ENCODE data around the gene CCDC9.

CCDC9 gene

GRCh38 chr19:47228168-47228936 is 28.0 kb upstream of the CCDC9 start:
- peaks cover 8% of the 10 kb centered on the region for H3K27me3 Mint-ChIP-seq
- peak; percentile 66 for DNase-seq
- peaks cover 8% of the 10 kb centered on the region for H3K36me3 Mint-ChIP-seq
- H3K4me1 Mint-ChIP-seq: peaks cover 37% of the 10 kb centered on the region
- CTCF ChIA-PET: interaction anchor here (1.8 kb wide), 2 partner anchors 18 kb away, joined by 5 to 9 read pairs; no protein-coding TSS in a partner anchor
- peak overlapping the region; percentile 74 for H3K4me3 Mint-ChIP-seq
- no peak overlapping the region for H3K27ac Mint-ChIP-seq
- H3K9me3 Mint-ChIP-seq: no peaks in the 10 kb centered on the region

- peaks cover 6% of the 10 kb centered on the region for H3K36me3 Mint-ChIP-seq
- CTCF ChIA-PET: interaction anchor here (0.9 to 1.8 kb wide), 3 partner anchors 15 to 19 kb away, joined by 4 to 9 read pairs (median 5); no protein-coding TSS in a partner anchor
- no peak overlapping the region for H3K27ac Mint-ChIP-seq
- peak; percentile 62 for DNase-seq
- no peaks in the 10 kb centered on the region for H3K9me3 Mint-ChIP-seq
- peaks cover 37% of the 10 kb centered on the region for H3K4me1 Mint-ChIP-seq
- peaks cover 8% of the 10 kb centered on the region for H3K27me3 Mint-ChIP-seq
- H3K4me3 Mint-ChIP-seq: no peak overlapping the region
These were observed 27.2 kb upstream of the CCDC9 start for GRCh38 chr19:47228937-47229675.

- peaks cover 11% of the 10 kb centered on the region for H3K27me3 Mint-ChIP-seq
- no peak overlapping the region for H3K27ac Mint-ChIP-seq
- no peak overlapping the region for H3K4me3 Mint-ChIP-seq
- peaks cover 37% of the 10 kb centered on the region for H3K4me1 Mint-ChIP-seq
- H3K36me3 Mint-ChIP-seq: peaks cover 6% of the 10 kb centered on the region
- CTCF ChIA-PET: interaction anchor here (0.9 to 1.8 kb wide), 3 partner anchors 14 to 19 kb away, joined by 4 to 9 read pairs (median 5); no protein-coding TSS in a partner anchor
- no peaks in the 10 kb centered on the region for H3K9me3 Mint-ChIP-seq
- DNase-seq: peak; percentile 37
These were observed 26.7 kb upstream of the CCDC9 start for GRCh38 chr19:47229676-47230053.

- peak; percentile 87 for DNase-seq
- H3K4me3 Mint-ChIP-seq: peak overlapping the region; percentile 45
- peaks cover 12% of the 10 kb centered on the region for H3K27me3 Mint-ChIP-seq
- no peak overlapping the region for H3K27ac Mint-ChIP-seq
- peaks cover 36% of the 10 kb centered on the region for H3K4me1 Mint-ChIP-seq
- H3K9me3 Mint-ChIP-seq: no peaks in the 10 kb centered on the region
- CTCF ChIA-PET: interaction anchor here (1.8 kb wide), 2 partner anchors 16 to 20 kb away, joined by 5 to 9 read pairs; no protein-coding TSS in a partner anchor
- H3K36me3 Mint-ChIP-seq: peaks cover 5% of the 10 kb centered on the region
These were observed 26.0 kb upstream of the CCDC9 start for GRCh38 chr19:47230054-47230920.

- CTCF ChIA-PET: no interaction called here
- DNase-seq: no peak
- H3K4me1 Mint-ChIP-seq: peaks cover 31% of the 10 kb centered on the region
- no peaks in the 10 kb centered on the region for H3K36me3 Mint-ChIP-seq
- no peaks in the 10 kb centered on the region for H3K9me3 Mint-ChIP-seq
- peaks cover 17% of the 10 kb centered on the region for H3K27me3 Mint-ChIP-seq
- H3K4me3 Mint-ChIP-seq: peak within 1 kb of the TSS; percentile 67
- peak within 1 kb of the TSS; percentile 76 for H3K27ac Mint-ChIP-seq
These were observed 25.5 kb upstream of the CCDC9 start, which contains the start of gene BBC3 for GRCh38 chr19:47230921-47231214. TSS of gene BBC3 (minus strand) at chr19:47231199. CDS start at chr19:47228431, 2,768 bp downstream.

GRCh38 chr19:47231215-47232054 is 24.9 kb upstream of the CCDC9 start:
- peak; percentile 94 for DNase-seq
- Mint-ChIP-seq H3K27ac (peak overlapping the region; percentile 76), H3K36me3 (no peaks in the 10 kb centered on the region), H3K27me3 (peaks cover 23% of the 10 kb centered on the region), H3K9me3 (no peaks in the 10 kb centered on the region), H3K4me3 (peak overlapping the region; percentile 67), H3K4me1 (peaks cover 31% of the 10 kb centered on the region)
- CTCF ChIA-PET: interaction anchor here (0.7 to 2.7 kb wide), 7 partner anchors 13 to 218 kb away, joined by 3 to 20 read pairs (median 3); no protein-coding TSS in a partner anchor

GRCh38 chr19:47232422-47233211 is 23.7 kb upstream of the CCDC9 start:
- CTCF ChIA-PET: interaction anchor here (0.7 to 2.7 kb wide), 9 partner anchors 12 to 220 kb away, joined by 3 to 20 read pairs (median 3); partner anchors contain the start of gene CCDC9
- no peaks in the 10 kb centered on the region for H3K9me3 Mint-ChIP-seq
- peak overlapping the region; percentile 67 for H3K4me3 Mint-ChIP-seq
- peak; percentile 45 for DNase-seq
- no peaks in the 10 kb centered on the region for H3K36me3 Mint-ChIP-seq
- H3K27me3 Mint-ChIP-seq: peaks cover 24% of the 10 kb centered on the region
- peaks cover 21% of the 10 kb centered on the region for H3K4me1 Mint-ChIP-seq
- H3K27ac Mint-ChIP-seq: peak overlapping the region; percentile 76

- CTCF ChIA-PET: interaction anchor here (1.3 kb wide), 1 partner anchor 8 kb away, joined by 5 read pairs; no protein-coding TSS in a partner anchor
- Mint-ChIP-seq H3K27ac (no peak overlapping the region), H3K9me3 (no peaks in the 10 kb centered on the region), H3K36me3 (no peaks in the 10 kb centered on the region), H3K27me3 (peaks cover 41% of the 10 kb centered on the region), H3K4me3 (no peak overlapping the region), H3K4me1 (peaks cover 36% of the 10 kb centered on the region)
- DNase-seq: no peak
These were observed 20.2 kb upstream of the CCDC9 start for GRCh38 chr19:47236072-47236675.

- no peaks in the 10 kb centered on the region for H3K9me3 Mint-ChIP-seq
- peak overlapping the region; percentile 72 for H3K27ac Mint-ChIP-seq
- H3K36me3 Mint-ChIP-seq: no peaks in the 10 kb centered on the region
- H3K4me1 Mint-ChIP-seq: peaks cover 28% of the 10 kb centered on the region
- CTCF ChIA-PET: interaction anchor here (0.7 to 1.5 kb wide), 2 partner anchors 27 to 29 kb away, joined by 3 to 5 read pairs; no protein-coding TSS in a partner anchor
- DNase-seq: peak; percentile 45
- peaks cover 41% of the 10 kb centered on the region for H3K27me3 Mint-ChIP-seq
- H3K4me3 Mint-ChIP-seq: peak overlapping the region; percentile 61
These were observed 17.2 kb upstream of the CCDC9 start for GRCh38 chr19:47239152-47239551.

- peak; percentile 81 for DNase-seq
- Mint-ChIP-seq H3K4me1 (peaks cover 34% of the 10 kb centered on the region), H3K36me3 (no peaks in the 10 kb centered on the region), H3K27ac (no peak overlapping the region), H3K4me3 (no peak overlapping the region), H3K9me3 (no peaks in the 10 kb centered on the region), H3K27me3 (peaks cover 37% of the 10 kb centered on the region)
- CTCF ChIA-PET: interaction anchor here (1.5 kb wide), 2 partner anchors 14 to 29 kb away, joined by 3 to 5 read pairs; no protein-coding TSS in a partner anchor
These were observed 16.6 kb upstream of the CCDC9 start for GRCh38 chr19:47239610-47240296.

- no peak overlapping the region for H3K27ac Mint-ChIP-seq
- DNase-seq: no peak
- H3K4me3 Mint-ChIP-seq: peak overlapping the region; percentile 16
- H3K27me3 Mint-ChIP-seq: peaks cover 35% of the 10 kb centered on the region
- peaks cover 41% of the 10 kb centered on the region for H3K4me1 Mint-ChIP-seq
- H3K36me3 Mint-ChIP-seq: no peaks in the 10 kb centered on the region
- H3K9me3 Mint-ChIP-seq: no peaks in the 10 kb centered on the region
- CTCF ChIA-PET: interaction anchor here (0.6 to 1.5 kb wide), 2 partner anchors 15 to 372 kb away, joined by 3 read pairs; no protein-coding TSS in a partner anchor
These were observed 15.8 kb upstream of the CCDC9 start for GRCh38 chr19:47240556-47240955.
